ENCODE data around the gene OTUD7B. TPM values are rescaled to one million over a fixed set of nuclear protein-coding genes. Genes with fewer than 3 reads are reported as not detected.

OTUD7B gene
- total RNA-seq, 1 donor from 2014 or later = 28.3 TPM

- H3K9me3 Mint-ChIP-seq = no peaks in the 10 kb centered on the region
- H3K4me1 Mint-ChIP-seq = no peaks in the 10 kb centered on the region
- no peaks in the 10 kb centered on the region for H3K36me3 Mint-ChIP-seq (ENCODE audit: low read depth)
- TF ChIP-seq CTCF (conservative IDR thresholded peaks at IDR 0.05) = no peak
- no peak for DNase-seq (ENCODE audit: low read depth, low spot score)
- no peaks in the 10 kb centered on the region for H3K27me3 Mint-ChIP-seq (ENCODE audit: low read depth)
- H3K27ac Mint-ChIP-seq (ENCODE audit: unreplicated experiment) = no peak overlapping the region
- H3K4me3 Mint-ChIP-seq = no peak overlapping the region
Measured at GRCh38 chr1:150051089-150051373, 40.5 kb upstream of the OTUD7B start.

GRCh38 chr1:150049926-150050325 lies 39.4 kb upstream of the OTUD7B start:
- Mint-ChIP-seq H3K27ac (ENCODE audit: unreplicated experiment) (no peak overlapping the region), H3K4me3 (no peak overlapping the region), H3K36me3 (ENCODE audit: low read depth) (no peaks in the 10 kb centered on the region), H3K9me3 (no peaks in the 10 kb centered on the region), H3K4me1 (no peaks in the 10 kb centered on the region), H3K27me3 (ENCODE audit: low read depth) (no peaks in the 10 kb centered on the region)
- TF ChIP-seq CTCF (conservative IDR thresholded peaks at IDR 0.05) = no peak
- no peak for DNase-seq (ENCODE audit: low read depth, low spot score)

- H3K4me1 Mint-ChIP-seq = no peaks in the 10 kb centered on the region
- no peak for TF ChIP-seq CTCF (conservative IDR thresholded peaks at IDR 0.05)
- no peaks in the 10 kb centered on the region for H3K9me3 Mint-ChIP-seq
- H3K4me3 Mint-ChIP-seq = no peak overlapping the region
- DNase-seq (ENCODE audit: low read depth, low spot score) = no peak
- no peaks in the 10 kb centered on the region for H3K27me3 Mint-ChIP-seq (ENCODE audit: low read depth)
- H3K36me3 Mint-ChIP-seq (ENCODE audit: low read depth) = no peaks in the 10 kb centered on the region
- H3K27ac Mint-ChIP-seq (ENCODE audit: unreplicated experiment) = no peak overlapping the region
Measured at GRCh38 chr1:150034336-150034735, 23.8 kb upstream of the OTUD7B start.

GRCh38 chr1:150028322-150028721 lies 17.8 kb upstream of the OTUD7B start:
- no peak for TF ChIP-seq CTCF (conservative IDR thresholded peaks at IDR 0.05)
- H3K4me3 Mint-ChIP-seq = no peak overlapping the region
- H3K9me3 Mint-ChIP-seq = no peaks in the 10 kb centered on the region
- no peak overlapping the region for H3K27ac Mint-ChIP-seq (ENCODE audit: unreplicated experiment)
- DNase-seq (ENCODE audit: low read depth, low spot score) = no peak
- H3K36me3 Mint-ChIP-seq (ENCODE audit: low read depth) = no peaks in the 10 kb centered on the region
- H3K4me1 Mint-ChIP-seq = no peaks in the 10 kb centered on the region
- no peaks in the 10 kb centered on the region for H3K27me3 Mint-ChIP-seq (ENCODE audit: low read depth)

GRCh38 chr1:150024156-150024555 lies 13.6 kb upstream of the OTUD7B start:
- Mint-ChIP-seq H3K4me1 (no peaks in the 10 kb centered on the region), H3K27ac (ENCODE audit: unreplicated experiment) (no peak overlapping the region), H3K4me3 (no peak overlapping the region), H3K9me3 (no peaks in the 10 kb centered on the region), H3K36me3 (ENCODE audit: low read depth) (no peaks in the 10 kb centered on the region), H3K27me3 (ENCODE audit: low read depth) (no peaks in the 10 kb centered on the region)
- TF ChIP-seq CTCF (conservative IDR thresholded peaks at IDR 0.05) = no peak
- DNase-seq (ENCODE audit: low read depth, low spot score) = no peak

GRCh38 chr1:150022357-150022756 lies 11.8 kb upstream of the OTUD7B start:
- no peaks in the 10 kb centered on the region for H3K27me3 Mint-ChIP-seq (ENCODE audit: low read depth)
- H3K4me3 Mint-ChIP-seq = no peak overlapping the region
- TF ChIP-seq CTCF (conservative IDR thresholded peaks at IDR 0.05) = no peak
- H3K36me3 Mint-ChIP-seq (ENCODE audit: low read depth) = no peaks in the 10 kb centered on the region
- peaks cover 6% of the 10 kb centered on the region for H3K4me1 Mint-ChIP-seq
- no peak overlapping the region for H3K27ac Mint-ChIP-seq (ENCODE audit: unreplicated experiment)
- no peaks in the 10 kb centered on the region for H3K9me3 Mint-ChIP-seq
- DNase-seq (ENCODE audit: low read depth, low spot score) = no peak
